Measurements from ENCODE around the gene HAO2. TPM values are rescaled to one million over a fixed set of nuclear protein-coding genes. Genes with fewer than 3 reads are reported as not detected.

HAO2 gene
- not detected in 5 replicates for total RNA-seq (2022; extraction: Qiagen RNA extraction)

DNA sequence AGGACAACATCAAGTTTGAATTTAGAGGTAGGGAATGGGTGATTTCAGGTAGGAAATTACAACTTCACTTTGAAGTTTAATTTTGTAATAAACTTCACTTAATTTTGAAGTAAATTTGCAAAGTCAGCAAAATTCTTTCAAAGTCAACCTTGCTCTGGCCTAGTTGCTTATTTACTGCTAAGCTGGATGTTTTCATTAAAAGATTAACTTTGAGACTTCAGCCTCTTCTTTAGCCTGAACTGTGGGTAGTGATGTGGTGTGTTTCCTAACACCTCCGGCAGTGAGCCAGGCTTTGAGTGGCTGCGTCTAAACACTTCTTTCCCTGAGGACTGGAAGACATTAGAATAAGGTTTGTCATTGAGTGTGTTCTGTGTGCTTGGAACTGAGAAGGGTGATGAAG lies at the start of gene HAO2:
Gene HAO2 (plus strand): TSS at position 232 of the 400 bp plus-strand sequence. CDS start 12,301 bp downstream, outside the sequence.

DNA sequence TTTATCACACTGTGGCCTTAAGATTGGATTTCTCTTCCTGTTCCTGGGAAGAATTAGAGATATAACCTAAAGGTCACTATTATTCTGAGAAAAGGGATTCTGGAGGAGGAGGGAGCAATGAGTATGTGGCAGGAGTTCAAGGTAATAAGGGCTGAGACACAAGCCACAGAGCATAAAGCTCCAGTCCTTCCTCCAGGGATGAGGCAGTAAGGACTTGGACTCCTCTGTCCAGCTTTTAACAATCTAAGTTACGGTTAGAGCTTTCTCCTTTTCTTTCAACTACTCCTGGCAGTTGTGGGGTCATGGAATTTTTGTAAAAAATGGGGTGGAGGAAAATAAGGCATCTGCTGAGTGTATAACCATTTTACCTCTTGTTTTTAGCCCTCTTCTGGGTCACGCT lies 46.4 kb downstream of the HAO2 start, which contains the start of gene HSD3B2:
Gene HSD3B2 (plus strand): TSS at position 201 of the 400 bp plus-strand sequence. CDS start 270 bp downstream, outside the sequence.

Other genes with a start within 250 kb of the HAO2 start
- gene WARS2, start 228.1 kb upstream of the HAO2 start, total RNA-seq (2022; extraction: Qiagen RNA extraction) = 4.1 to 5.7 TPM (median 5.3 TPM) in 5 replicates
- not detected in 5 replicates for gene HSD3B2, start 46.4 kb downstream of the HAO2 start, total RNA-seq (2022; extraction: Qiagen RNA extraction)
- gene HSD3B1, start 138.4 kb downstream of the HAO2 start, total RNA-seq (2022; extraction: Qiagen RNA extraction) = 0.03 TPM in 1 of 5 replicates, not detected in the others

All from A549 treated with AZD2906 at 1 μM for 4 hours (cell line).